K562 (cell line): ENCODE data around the gene FAM98C. TPM values are rescaled to one million over a fixed set of nuclear protein-coding genes. Genes with fewer than 3 reads are reported as not detected.

Source experiments
- ATAC-seq: fragments of 200-7000 bp; cut with Tn5 transposase; 3 replicates; pipeline ENCODE4 v1.9.1; 2020; ENCODE audit warnings: moderate library complexity
- BruUV-seq: library from RNA; stranded (reverse); fragments of 400-500 nt; replicated peaks from 2 replicates; lab custom pipeline; 2021; lab: Mats Ljungman, UMichigan
- CTCF ChIA-PET: fragments of 300-600 bp; formaldehyde crosslinking; extraction: SDS; loops from one replicate; lab custom pipeline; 2021; ENCODE audit warnings: low intra/inter-chr PET ratio; lab: Yijun Ruan, JAX
- POLR2A ChIA-PET: fragments of 300-600, 350-650 bp; sonication (Branson Sonifier 250); formaldehyde crosslinking; extraction: SDS; loops from one replicate; lab custom pipeline; 2021; ENCODE audit warnings: antibody characterized with exemption, inconsistent platforms; lab: Yijun Ruan, JAX
- DNase-seq, 4 experiments: peaks; one replicate each; pipeline versions ENCODE4 v3.0.0 to v3.0.0-alpha.2; 2011 to 2018; ENCODE audit warnings: low spot score in 3 of 4, mixed read lengths in 3 of 4; ENCODE audit errors: extremely low read depth in 1 of 4
- FAIRE-seq: peaks from 2 replicates; lab custom pipeline; 2011; peaks lifted over from hg19 to GRCh38; lab: Jason Lieb, UNC
- H2AFZ ChIP-seq: 2 replicates; pipeline ENCODE4 v1.6.0; 2011; ENCODE audit warnings: low read depth, low read length, control low read depth, inconsistent platforms
- H3K27ac ChIP-seq: fragments of 200-600 bp; 3 replicates; pipeline ENCODE4 v1.8.0; 2011; ENCODE audit warnings: low read depth, mild to moderate bottlenecking, control low read depth, inconsistent platforms, low read length, moderate library complexity, mixed read lengths; ENCODE audit errors: extremely low read depth
- H3K27me3 ChIP-seq, 2 experiments: fragments of 300-600 bp in 1 of 2; 2 replicates in 1 of 2; 3 replicates in 1 of 2; pipeline versions ENCODE4 v1.6.0 to v1.8.0; 2011; ENCODE audit warnings: inconsistent platforms in 2 of 2, low read length in 2 of 2, mild to moderate bottlenecking in 1 of 2, mixed read lengths in 1 of 2, moderate library complexity in 1 of 2; ENCODE audit not compliant: control insufficient read depth in 2 of 2, insufficient read depth in 2 of 2
- H3K36me3 ChIP-seq: fragments of 300-600 bp; 3 replicates; pipeline ENCODE4 v1.8.0; 2011; ENCODE audit warnings: mild to moderate bottlenecking, low read length, inconsistent platforms; ENCODE audit not compliant: control insufficient read depth, insufficient read depth
- H3K4me1 ChIP-seq, 2 experiments: fragments of 200-600 bp in 1 of 2; replicated peaks in 1 of 2; 2 replicates in 1 of 2; 3 replicates in 1 of 2; pipeline versions ENCODE4 v1.5.1 to v1.8.0; 2011; ENCODE audit warnings: inconsistent platforms in 2 of 2, low read length in 2 of 2, mild to moderate bottlenecking in 1 of 2, mixed read lengths in 1 of 2, moderate library complexity in 1 of 2; ENCODE audit not compliant: control insufficient read depth in 2 of 2, insufficient read depth in 2 of 2
- H3K4me2 ChIP-seq: 2 replicates; pipeline ENCODE4 v1.6.1; 2011; ENCODE audit warnings: low read length, control low read depth, inconsistent platforms, mixed read lengths; ENCODE audit not compliant: insufficient read depth
- H3K4me3 ChIP-seq: fragments of 200-600 bp; sonication (generic), shearing (Covaris generic); 2 replicates; pipeline ENCODE4 v1.5.1; 2016; ENCODE audit warnings: control low read depth, inconsistent platforms
- H3K79me2 ChIP-seq: fragments of 200-600 bp; 3 replicates; pipeline ENCODE4 v1.8.0; 2011; ENCODE audit warnings: low read length, inconsistent platforms; ENCODE audit not compliant: control insufficient read depth, insufficient read depth
- H3K9ac ChIP-seq, 2 experiments: 2 replicates each; pipeline versions ENCODE4 v1.6.0 to v1.6.1; 2011; ENCODE audit warnings: low read depth in 2 of 2, low read length in 2 of 2, control low read depth in 1 of 2, inconsistent platforms in 1 of 2, mild to moderate bottlenecking in 1 of 2, mixed read lengths in 1 of 2; ENCODE audit not compliant: insufficient read depth in 1 of 2
- H3K9me1 ChIP-seq: one replicate; pipeline ENCODE4 v1.6.0; 2011; ENCODE audit warnings: inconsistent platforms, mild to moderate bottlenecking, low read length, moderate library complexity; ENCODE audit not compliant: control insufficient read depth, insufficient read depth
- H3K9me3 ChIP-seq: replicated peaks from 2 replicates; pipeline ENCODE4 v1.5.1; 2011; ENCODE audit warnings: low read depth, low read length, inconsistent platforms; ENCODE audit not compliant: control insufficient read depth, insufficient read depth
- H4K20me1 ChIP-seq: replicated peaks from 2 replicates; pipeline ENCODE4 v1.6.1; 2011; ENCODE audit warnings: low read length, inconsistent platforms, mixed read lengths; ENCODE audit not compliant: control insufficient read depth, insufficient read depth
- ATF3 ChIP-seq, 2 experiments: fragments of 450-650 bp in 1 of 2; sonication (generic) in 1 of 2; formaldehyde crosslinking in 1 of 2; IDR thresholded peaks in 1 of 2; conservative IDR thresholded peaks in 1 of 2; 2 replicates each; pipeline versions ENCODE4 v1.6.1 to v1.8.1; 2016 to 2023; ENCODE audit warnings: mild to moderate bottlenecking in 2 of 2, moderate library complexity in 2 of 2, inconsistent platforms in 1 of 2, missing genetic modification reagents in 1 of 2
- CTCF ChIP-seq, 3 experiments: IDR thresholded peaks in 2 of 3; conservative IDR thresholded peaks in 1 of 3; 2 replicates each; pipeline ENCODE4 v1.5.1; 2011 to 2012; ENCODE audit warnings: low read length in 3 of 3, mild to moderate bottlenecking in 3 of 3, control low read depth in 2 of 3, improper control_type of control experiment in 1 of 3, inconsistent platforms in 1 of 3, low read depth in 1 of 3, mixed read lengths in 1 of 3, moderate library complexity in 1 of 3; ENCODE audit not compliant: insufficient read depth in 2 of 3
- GABPB1 ChIP-seq: sonication (generic); formaldehyde crosslinking; IDR thresholded peaks from 2 replicates; pipeline ENCODE4 v1.8.0; 2022; ENCODE audit warnings: mild to moderate bottlenecking, missing genetic modification reagents
- HDAC1 ChIP-seq, 2 experiments: fragments of 450-650 bp; IDR thresholded peaks; 2 replicates each; pipeline ENCODE4 v1.6.1; 2016 to 2017; ENCODE audit warnings: inconsistent platforms in 1 of 2, mild to moderate bottlenecking in 1 of 2, moderate library complexity in 1 of 2
- MYNN ChIP-seq, 2 experiments: sonication (generic); formaldehyde crosslinking in 1 of 2; IDR thresholded peaks; 2 replicates each; pipeline versions ENCODE4 v1.5.0 to v1.6.1; 2016 to 2020; ENCODE audit warnings: antibody characterized with exemption in 1 of 2, missing genetic modification reagents in 1 of 2
- PHB2 ChIP-seq: fragments of 450-650 bp; IDR thresholded peaks from 2 replicates; pipeline ENCODE4 v1.6.1; 2017; ENCODE audit warnings: low read depth
- POLR2G ChIP-seq: fragments of 200-400 bp; formaldehyde crosslinking; IDR thresholded peaks from 2 replicates; pipeline ENCODE4 v1.6.1; 2017; ENCODE audit warnings: low read depth, mild to moderate bottlenecking, antibody characterized with exemption, low read length, moderate library complexity
- ZBTB33 ChIP-seq: sonication (generic); formaldehyde crosslinking; IDR thresholded peaks from 2 replicates; pipeline ENCODE4 v1.8.1; 2023; ENCODE audit warnings: mild to moderate bottlenecking, missing genetic modification reagents
- WGBS: fragments of 100-300 bp; shearing (Covaris generic); methylation state at CpG from one replicate; pipeline ENCODE4 v1.1.6; 2016; ENCODE audit warnings: low coverage, mixed read lengths; ENCODE audit not compliant: insufficient coverage; ENCODE audit errors: missing lambda C conversion rate; 5-methylcytosine and 5-hydroxymethylcytosine counted together
- in situ Hi-C: fragments of 300-500 bp; cut with MboI; formaldehyde crosslinking; loops from 4 replicates; pipeline ENCODE4 v1.15.0; 2018; ENCODE audit warnings: inconsistent platforms, mixed read lengths
- intact Hi-C: fragments of 100-400 bp; cut with micrococcal nuclease; formaldehyde crosslinking; loops from 2 replicates; pipeline ENCODE4 v1.14.2; 2022
- polyA plus RNA-seq, 8 experiments: library from polyadenylated mRNA; depleted of rRNA in 4 of 8; stranded (reverse) in 5 of 8; unstranded in 3 of 8; fragments of >200 nt; fragmentation: Nextera tagmentation in 2 of 8; fragmentation: Illumina TruSeq in 1 of 8; extraction: Ambion mirVana in 2 of 8; extraction: Trizol in 1 of 8; gene quantifications; 2 replicates each; pipeline versions ENCODE4 v1.2.1 to v1.2.3, GENCODE V29; 2011 to 2014; ENCODE audit warnings: inconsistent platforms in 1 of 8, missing spikeins in 1 of 8
- total RNA-seq, 7 experiments: library from RNA; depleted of rRNA in 6 of 7; stranded (reverse); fragments of >200 nt in 6 of 7; fragmentation: Illumina TruSeq in 2 of 7; extraction: Trizol in 2 of 7; gene quantifications; 2 replicates each; pipeline versions ENCODE4 v1.2.1 to v1.2.3, GENCODE V29; 2011 to 2021; ENCODE audit warnings: low replicate concordance in 1 of 7

Gene FAM98C
- total and polyA plus RNA-seq, 9 of the 15 experiments (the other 6 are each of a cell fraction or from before 2014, with no cell fraction given): 1.7 to 43.8 (median 13.7) TPM

GRCh38 chr19:38451629-38452028, 48.7 kb downstream of the FAM98C start:
- WGBS: 93% methylated on average over 8 of the region's 9 CpGs
- intact Hi-C loops: no loop called here
- Histone ChIP-seq H3K9ac (peak overlapping the region in 1 of 2 experiments; percentile 49; a peak in 2 of 4 replicates), H3K27me3 (no peaks in the 10 kb centered on the region), H4K20me1 (no peaks in the 10 kb centered on the region), H3K9me1 (no peaks in the 10 kb centered on the region), H3K36me3 (peaks cover 29% of the 10 kb centered on the region; the same call in 1 of the 3 replicates), H3K79me2 (no peaks in the 10 kb centered on the region), H3K4me3 (no peak overlapping the region), H3K4me2 (no peak overlapping the region), H3K4me1 (peaks cover 5 to 26% of the 10 kb centered on the region in 2 experiments)
- CTCF ChIA-PET: no interaction called here
- in situ Hi-C loops: no loop called here
- no TSS peak for BruUV-seq
- ATAC-seq (no peak), FAIRE-seq (peak; percentile 69)
- TF ChIP-seq GABPB1: no peak
- 0 out of 2 replicates have a peak, but pooled peaks have one; percentile 15 for TF ChIP-seq POLR2G
- TF ChIP-seq CTCF (IDR thresholded peaks at IDR 0.05 in 2 of 3, conservative IDR thresholded peaks at IDR 0.05 in 1 of 3; ENCODE audit: insufficient read depth in 2 of 3, low read depth in 1 of 3, low read length in 3 of 3): 0 out of 6 replicates have a peak, but pooled peaks of 1 of the 3 experiments have one; percentile 4
- peak; percentile 33 for TF ChIP-seq ATF3 (IDR thresholded peaks at IDR 0.05)
- no peak for TF ChIP-seq ATF3 (CRISPR knock-in tag; conservative IDR thresholded peaks at IDR 0.05)
- no peak for TF ChIP-seq MYNN (IDR thresholded peaks at IDR 0.05)
- no peak for TF ChIP-seq MYNN (CRISPR knock-in tag; IDR thresholded peaks at IDR 0.05)
- TF ChIP-seq PHB2: no peak
- TF ChIP-seq ZBTB33 (CRISPR knock-in tag): peak; percentile 99
- no peak for TF ChIP-seq HDAC1 (IDR thresholded peaks at IDR 0.05)
- TF ChIP-seq, all 486 proteins: peak for 4
- H3K9me3 ChIP-seq: no peaks in the 10 kb centered on the region
- DNase-seq: no peak
- POLR2A ChIA-PET: interaction anchor here (1.3 to 1.6 kb wide), 3 partner anchors 12 to 49 kb away, joined by 3 to 4 read pairs (median 4); partner anchors contain the start of gene FAM98C
- no peak overlapping the region for H3K27ac ChIP-seq
- H2AFZ ChIP-seq: no peak overlapping the region
